Measurements from ENCODE around the gene PRKD2. TPM values are rescaled to one million over a fixed set of nuclear protein-coding genes. Genes with fewer than 3 reads are reported as not detected.

The PRKD2 gene
- total RNA-seq, 1 experiment from 2014 or later, result 45.4 TPM

- Histone ChIP-seq H3K36me3 (ENCODE audit: control insufficient read depth, insufficient read depth, low read length) (peaks cover 7% of the 10 kb centered on the region), H3K4me3 (ENCODE audit: low read depth, low read length) (no peak overlapping the region), H3K4me1 (no peaks in the 10 kb centered on the region), H3K9me3 (no peaks in the 10 kb centered on the region), H3K27me3 (replicated peaks; ENCODE audit: control insufficient read depth, insufficient read depth, low read length) (no peaks in the 10 kb centered on the region)
- H3K9me3 Mint-ChIP-seq (ENCODE audit: unreplicated experiment), result no peaks in the 10 kb centered on the region
- no TSS peak for BruUV-seq (replicated peaks)
- H3K27ac Mint-ChIP-seq (ENCODE audit: unreplicated experiment), result no peak overlapping the region
- POLR2A ChIA-PET, result no interaction called here
- no peaks in the 10 kb centered on the region for H3K27me3 Mint-ChIP-seq (ENCODE audit: insufficient read depth, unreplicated experiment)
- TF ChIP-seq, protein P1, sequence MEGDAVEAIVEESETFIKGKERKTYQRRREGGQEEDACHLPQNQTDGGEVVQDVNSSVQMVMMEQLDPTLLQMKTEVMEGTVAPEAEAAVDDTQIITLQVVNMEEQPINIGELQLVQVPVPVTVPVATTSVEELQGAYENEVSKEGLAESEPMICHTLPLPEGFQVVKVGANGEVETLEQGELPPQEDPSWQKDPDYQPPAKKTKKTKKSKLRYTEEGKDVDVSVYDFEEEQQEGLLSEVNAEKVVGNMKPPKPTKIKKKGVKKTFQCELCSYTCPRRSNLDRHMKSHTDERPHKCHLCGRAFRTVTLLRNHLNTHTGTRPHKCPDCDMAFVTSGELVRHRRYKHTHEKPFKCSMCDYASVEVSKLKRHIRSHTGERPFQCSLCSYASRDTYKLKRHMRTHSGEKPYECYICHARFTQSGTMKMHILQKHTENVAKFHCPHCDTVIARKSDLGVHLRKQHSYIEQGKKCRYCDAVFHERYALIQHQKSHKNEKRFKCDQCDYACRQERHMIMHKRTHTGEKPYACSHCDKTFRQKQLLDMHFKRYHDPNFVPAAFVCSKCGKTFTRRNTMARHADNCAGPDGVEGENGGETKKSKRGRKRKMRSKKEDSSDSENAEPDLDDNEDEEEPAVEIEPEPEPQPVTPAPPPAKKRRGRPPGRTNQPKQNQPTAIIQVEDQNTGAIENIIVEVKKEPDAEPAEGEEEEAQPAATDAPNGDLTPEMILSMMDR (IDR thresholded peaks at IDR 0.05; ENCODE audit: insufficient read depth in 1 of 2, low read depth in 1 of 2, low read length in 1 of 2, severe bottlenecking in 1 of 2, unreplicated experiment in 1 of 2), result no peak
- H3K4me1 Mint-ChIP-seq (ENCODE audit: low read depth, unreplicated experiment), result no peaks in the 10 kb centered on the region
- CTCF ChIA-PET, result no interaction called here
- no peak overlapping the region for H3K4me3 Mint-ChIP-seq (ENCODE audit: unreplicated experiment)
- intact Hi-C loops (cut with micrococcal nuclease; ENCODE audit: unreplicated experiment), result no loop called here
- no peak for DNase-seq
- peaks cover 71% of the 10 kb centered on the region for H3K36me3 Mint-ChIP-seq (ENCODE audit: insufficient read depth, unreplicated experiment)
Measured at GRCh38 chr19:46687438-46688145, 29.3 kb downstream of the PRKD2 start.

DNA sequence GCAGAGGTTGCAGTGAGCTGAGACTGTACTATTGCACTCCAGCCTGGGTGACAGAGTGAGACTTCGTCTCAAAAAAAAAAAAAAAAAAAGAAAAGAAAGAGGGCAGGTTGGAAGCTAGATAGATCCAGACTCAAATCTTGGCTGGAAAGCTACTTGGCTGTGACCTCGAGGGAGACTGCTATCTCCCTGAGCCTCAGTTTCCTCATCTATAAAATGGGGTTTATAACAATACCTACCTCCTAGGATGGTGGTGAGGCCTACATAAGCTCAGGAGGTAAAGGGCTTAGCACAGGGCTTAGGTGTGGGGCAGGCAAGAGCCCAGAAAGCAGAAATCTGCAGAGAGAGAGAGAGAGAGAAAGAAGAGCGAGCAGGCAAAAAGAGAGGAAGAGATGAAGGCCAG lies 31.7 kb downstream of the PRKD2 start:
- Histone ChIP-seq H3K36me3 (ENCODE audit: control insufficient read depth, insufficient read depth, low read length) (no peaks in the 10 kb centered on the region; the same call in 1 of the 2 replicates), H3K4me3 (ENCODE audit: low read depth, low read length) (no peak overlapping the region), H3K9me3 (no peaks in the 10 kb centered on the region), H3K4me1 (no peaks in the 10 kb centered on the region), H3K27me3 (replicated peaks; ENCODE audit: control insufficient read depth, insufficient read depth, low read length) (no peaks in the 10 kb centered on the region)
- TF ChIP-seq, protein P1 (IDR thresholded peaks at IDR 0.05; ENCODE audit: insufficient read depth in 1 of 2, low read depth in 1 of 2, low read length in 1 of 2, severe bottlenecking in 1 of 2, unreplicated experiment in 1 of 2), result no peak
- H3K4me3 Mint-ChIP-seq (ENCODE audit: unreplicated experiment), result no peak overlapping the region
- no peak overlapping the region for H3K27ac Mint-ChIP-seq (ENCODE audit: unreplicated experiment)
- ChIA-PET POLR2A (no interaction called here), CTCF (no interaction called here)
- DNase-seq, result no peak
- intact Hi-C loops (cut with micrococcal nuclease; ENCODE audit: unreplicated experiment), result no loop called here
- peaks cover 60% of the 10 kb centered on the region for H3K36me3 Mint-ChIP-seq (ENCODE audit: insufficient read depth, unreplicated experiment)
- no peaks in the 10 kb centered on the region for H3K4me1 Mint-ChIP-seq (ENCODE audit: low read depth, unreplicated experiment)
- BruUV-seq (replicated peaks), result no TSS peak
- no peaks in the 10 kb centered on the region for H3K27me3 Mint-ChIP-seq (ENCODE audit: insufficient read depth, unreplicated experiment)
- no peaks in the 10 kb centered on the region for H3K9me3 Mint-ChIP-seq (ENCODE audit: unreplicated experiment)

GRCh38 chr19:46678110-46678732 lies 38.7 kb downstream of the PRKD2 start:
- no peak overlapping the region for H3K27ac Mint-ChIP-seq (ENCODE audit: unreplicated experiment)
- H3K36me3 ChIP-seq (ENCODE audit: control insufficient read depth, insufficient read depth, low read length), result no peaks in the 10 kb centered on the region; the same call in 1 of the 2 replicates
- intact Hi-C loops (cut with micrococcal nuclease; ENCODE audit: unreplicated experiment), result no loop called here
- no peaks in the 10 kb centered on the region for H3K4me1 Mint-ChIP-seq (ENCODE audit: low read depth, unreplicated experiment)
- no peaks in the 10 kb centered on the region for H3K27me3 Mint-ChIP-seq (ENCODE audit: insufficient read depth, unreplicated experiment)
- H3K4me3 ChIP-seq (ENCODE audit: low read depth, low read length), result no peak overlapping the region
- TF ChIP-seq, protein P1 (IDR thresholded peaks at IDR 0.05; ENCODE audit: insufficient read depth in 1 of 2, low read depth in 1 of 2, low read length in 1 of 2, severe bottlenecking in 1 of 2, unreplicated experiment in 1 of 2), result no peak
- H3K9me3 ChIP-seq, result no peaks in the 10 kb centered on the region
- DNase-seq, result peak; percentile 52 to 65
- BruUV-seq (replicated peaks), result no TSS peak
- no peaks in the 10 kb centered on the region for H3K27me3 ChIP-seq (replicated peaks; ENCODE audit: control insufficient read depth, insufficient read depth, low read length)
- peaks cover 50% of the 10 kb centered on the region for H3K36me3 Mint-ChIP-seq (ENCODE audit: insufficient read depth, unreplicated experiment)
- no peaks in the 10 kb centered on the region for H3K9me3 Mint-ChIP-seq (ENCODE audit: unreplicated experiment)
- CTCF ChIA-PET, result no interaction called here
- no peaks in the 10 kb centered on the region for H3K4me1 ChIP-seq
- POLR2A ChIA-PET, result no interaction called here
- H3K4me3 Mint-ChIP-seq (ENCODE audit: unreplicated experiment), result no peak overlapping the region
